Measurements from ENCODE around the gene MBD5. TPM values are rescaled to one million over a fixed set of nuclear protein-coding genes. Genes with fewer than 3 reads are reported as not detected.

Gene MBD5
- total and polyA plus RNA-seq, 8 donors, result 3.2 to 173 (median 26.5) TPM

DNA sequence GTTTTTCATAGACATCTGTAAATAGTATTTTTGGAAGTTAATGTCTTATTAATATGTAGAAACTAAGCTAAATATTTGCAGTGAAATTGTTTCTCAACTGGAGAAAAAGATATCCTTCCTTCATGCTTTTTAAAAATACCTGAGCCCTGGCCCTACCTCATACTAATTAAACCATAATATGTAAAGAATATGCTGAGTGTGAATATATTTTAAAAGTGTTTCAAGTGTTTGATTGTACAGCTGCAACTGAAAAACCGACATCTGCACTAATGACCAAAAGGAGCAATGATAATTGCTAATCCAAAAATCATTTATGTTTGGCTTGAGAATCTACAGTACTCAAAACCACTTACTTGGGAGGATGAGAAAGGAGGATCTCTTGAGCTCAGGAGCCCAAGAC lies 156.7 kb downstream of the MBD5 start:
- intact Hi-C loops (cut with DNase I; ENCODE audit: low total_unique reads), result no loop called here
- no peak for DNase-seq
- H3K27ac ChIP-seq, result no peak overlapping the region
- WGBS, 5 donors, result 84 to 90% (median 86%) methylated on average over 1 of the region's 1 CpG
- H3K4me3 ChIP-seq, result no peak overlapping the region
- TF ChIP-seq CTCF (IDR thresholded peaks at IDR 0.05), result no peak
- no peak for TF ChIP-seq POLR2A (IDR thresholded peaks at IDR 0.05)
- TF ChIP-seq POLR2AphosphoS5 (IDR thresholded peaks at IDR 0.05), result no peak
- TF ChIP-seq EP300 (IDR thresholded peaks at IDR 0.05), result no peak
- peaks cover 0 to 6% (median 0%) of the 10 kb centered on the region in 4 donors for H3K4me1 ChIP-seq
- H3K9me3 ChIP-seq, result no peaks in the 10 kb centered on the region
- H3K27me3 ChIP-seq, result no peaks in the 10 kb centered on the region
- peaks cover 0 to 27% (median 22%) of the 10 kb centered on the region in 4 donors for H3K36me3 ChIP-seq

- TF ChIP-seq POLR2A (IDR thresholded peaks at IDR 0.05), result no peak
- TF ChIP-seq POLR2AphosphoS5 (IDR thresholded peaks at IDR 0.05), result no peak
- no peak for TF ChIP-seq EP300 (IDR thresholded peaks at IDR 0.05)
- TF ChIP-seq CTCF (IDR thresholded peaks at IDR 0.05), result no peak
- H3K36me3 ChIP-seq, result peaks cover 0 to 35% (median 27%) of the 10 kb centered on the region in 4 donors
These were observed 158.8 kb downstream of the MBD5 start for GRCh38 chr2:148179724-148180123.

DNA sequence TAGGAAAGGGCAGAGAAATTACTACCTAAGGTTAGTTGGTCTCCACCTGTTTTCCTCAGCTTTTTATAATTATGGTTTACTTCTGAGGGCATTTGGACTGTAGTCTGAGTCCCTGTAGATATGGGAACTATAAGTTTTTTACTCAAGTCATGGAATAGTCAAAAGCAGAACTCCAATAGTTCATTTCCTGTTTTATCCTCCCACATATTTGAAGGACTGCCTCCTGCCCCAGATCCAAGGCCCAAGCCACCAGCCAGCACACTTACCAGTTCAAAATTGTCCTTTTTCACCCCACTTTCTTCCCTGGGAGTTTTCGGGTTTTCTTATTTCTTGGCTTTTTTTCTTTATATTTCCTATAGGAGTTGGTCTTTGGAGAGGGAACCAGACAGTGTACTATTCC lies 164.1 kb downstream of the MBD5 start:
- WGBS, 5 donors, result 90 to 100% (median 98%) methylated on average over 1 of the region's 1 CpG
- H3K4me1 ChIP-seq, result no peaks in the 10 kb centered on the region
- H3K27ac ChIP-seq, result no peak overlapping the region
- H3K27me3 ChIP-seq, result no peaks in the 10 kb centered on the region
- TF ChIP-seq POLR2A (IDR thresholded peaks at IDR 0.05) (no peak), POLR2AphosphoS5 (IDR thresholded peaks at IDR 0.05) (no peak), CTCF (IDR thresholded peaks at IDR 0.05) (no peak), EP300 (IDR thresholded peaks at IDR 0.05) (no peak)
- intact Hi-C loops (cut with DNase I; ENCODE audit: low total_unique reads), result no loop called here
- DNase-seq, result no peak
- no peak overlapping the region for H3K4me3 ChIP-seq
- H3K36me3 ChIP-seq, result peaks cover 0 to 31% (median 20%) of the 10 kb centered on the region in 4 donors
- no peaks in the 10 kb centered on the region for H3K9me3 ChIP-seq

More at GRCh38 chr2:148179724-148180123, 158.8 kb downstream of the MBD5 start:
- Histone ChIP-seq H3K4me3 (no peak overlapping the region), H3K27me3 (no peaks in the 10 kb centered on the region), H3K27ac (no peak overlapping the region), H3K9me3 (no peaks in the 10 kb centered on the region), H3K4me1 (peaks cover 0 to 6% (median 0%) of the 10 kb centered on the region in 4 donors)
- DNase-seq, result no peak
- WGBS, 5 donors, result 87 to 98% (median 93%) methylated on average over 1 of the region's 1 CpG
- intact Hi-C loops (cut with DNase I; ENCODE audit: low total_unique reads), result no loop called here

GRCh38 chr2:148194882-148195281 lies 174.0 kb downstream of the MBD5 start:
- Histone ChIP-seq H3K4me1 (no peaks in the 10 kb centered on the region), H3K36me3 (no peaks in the 10 kb centered on the region), H3K27me3 (no peaks in the 10 kb centered on the region), H3K4me3 (no peak overlapping the region), H3K9me3 (no peaks in the 10 kb centered on the region), H3K27ac (no peak overlapping the region)
- DNase-seq, result no peak
- TF ChIP-seq POLR2AphosphoS5 (IDR thresholded peaks at IDR 0.05) (no peak), POLR2A (IDR thresholded peaks at IDR 0.05) (no peak), CTCF (IDR thresholded peaks at IDR 0.05) (no peak), EP300 (IDR thresholded peaks at IDR 0.05) (no peak)
- intact Hi-C loops (cut with DNase I; ENCODE audit: low total_unique reads), result no loop called here

All from stomach (tissue), 9 donors.